NCI-H774 (cell line): ENCODE measurements around the gene SETD1B.
A peak's percentile ranks its signal among the peaks of the same experiment; 100 is the strongest.
"Not testable (repeated sequence)": the region's sequence is repeated elsewhere in the genome, so short reads cannot be mapped to it uniquely, and the experiment has no call there.

ENCODE experiments used
- DNase-seq: peaks from one replicate; lab custom pipeline; 2025; lab: John Stamatoyannopoulos, UW

SETD1B gene

GRCh38 chr12:121780429-121780828 is 23.4 kb upstream of the SETD1B start:
- DNase-seq = no peak

- no peak for DNase-seq
These were observed 22.3 kb upstream of the SETD1B start for GRCh38 chr12:121781484-121781997.

GRCh38 chr12:121781998-121782979 is 21.5 kb upstream of the SETD1B start:
- DNase-seq = no peak

GRCh38 chr12:121783766-121784165 is 20.0 kb upstream of the SETD1B start:
- DNase-seq = no peak

- DNase-seq = no peak
These were observed 19.3 kb upstream of the SETD1B start for GRCh38 chr12:121784460-121784859.

- DNase-seq = no peak
These were observed 17.4 kb upstream of the SETD1B start for GRCh38 chr12:121786440-121786825.

GRCh38 chr12:121787063-121788025 is 16.5 kb upstream of the SETD1B start:
- no peak for DNase-seq

GRCh38 chr12:121788176-121788818 is 15.5 kb upstream of the SETD1B start:
- no peak for DNase-seq

GRCh38 chr12:121789233-121789781 is 14.5 kb upstream of the SETD1B start:
- no peak for DNase-seq

GRCh38 chr12:121789800-121790728 is 13.7 kb upstream of the SETD1B start:
- DNase-seq = no peak

GRCh38 chr12:121790785-121791184 is 13.0 kb upstream of the SETD1B start:
- DNase-seq = not testable (repeated sequence)

- no peak for DNase-seq
These were observed 11.9 kb upstream of the SETD1B start for GRCh38 chr12:121791671-121792551.

GRCh38 chr12:121792607-121793439 is 11.0 kb upstream of the SETD1B start:
- DNase-seq = no peak

GRCh38 chr12:121793440-121793837 is 10.4 kb upstream of the SETD1B start, which contains the start of gene RHOF:
Gene RHOF, minus strand, starts transcription at chr12:121793688. Its CDS starts 55 bp downstream, at chr12:121793633.
- no peak for DNase-seq

GRCh38 chr12:121793838-121794533 is 9.8 kb upstream of the SETD1B start:
- DNase-seq = peak; percentile 92

GRCh38 chr12:121794534-121795033 is 9.2 kb upstream of the SETD1B start:
- DNase-seq = no peak
